Measurements from ENCODE around the gene MGMT.
A peak's percentile ranks its signal among the peaks of the same experiment; 100 is the strongest.

Gene MGMT

GRCh38 chr10:129531969-129532660 lies 65.1 kb downstream of the MGMT start:
- no peak overlapping the region for H3K4me3 ChIP-seq (ENCODE audit: low read depth, low read length)
- peak; percentile 40 for DNase-seq (ENCODE audit: low read depth)
- no peak for TF ChIP-seq CTCF (IDR thresholded peaks at IDR 0.05; ENCODE audit: low read depth, low read length, missing control alignments)
- in situ Hi-C loops (cut with HindIII; ENCODE audit: low sequenced_read_pairs): no loop called here

- DNase-seq (ENCODE audit: low read depth): no peak
- in situ Hi-C loops (cut with HindIII; ENCODE audit: low sequenced_read_pairs): no loop called here
- no peak overlapping the region for H3K4me3 ChIP-seq (ENCODE audit: low read depth, low read length)
- no peak for TF ChIP-seq CTCF (IDR thresholded peaks at IDR 0.05; ENCODE audit: low read depth, low read length, missing control alignments)
These were observed 65.8 kb downstream of the MGMT start for GRCh38 chr10:129532838-129533237.

GRCh38 chr10:129533281-129533680 lies 66.2 kb downstream of the MGMT start:
- in situ Hi-C loops (cut with HindIII; ENCODE audit: low sequenced_read_pairs): no loop called here
- DNase-seq (ENCODE audit: low read depth): no peak
- no peak overlapping the region for H3K4me3 ChIP-seq (ENCODE audit: low read depth, low read length)
- no peak for TF ChIP-seq CTCF (IDR thresholded peaks at IDR 0.05; ENCODE audit: low read depth, low read length, missing control alignments)

GRCh38 chr10:129534826-129535225 lies 67.8 kb downstream of the MGMT start:
- DNase-seq (ENCODE audit: low read depth): no peak
- in situ Hi-C loops (cut with HindIII; ENCODE audit: low sequenced_read_pairs): no loop called here
- no peak overlapping the region for H3K4me3 ChIP-seq (ENCODE audit: low read depth, low read length)
- TF ChIP-seq CTCF (IDR thresholded peaks at IDR 0.05; ENCODE audit: low read depth, low read length, missing control alignments): no peak

GRCh38 chr10:129536336-129536735 lies 69.3 kb downstream of the MGMT start:
- H3K4me3 ChIP-seq (ENCODE audit: low read depth, low read length): no peak overlapping the region
- in situ Hi-C loops (cut with HindIII; ENCODE audit: low sequenced_read_pairs): no loop called here
- TF ChIP-seq CTCF (IDR thresholded peaks at IDR 0.05; ENCODE audit: low read depth, low read length, missing control alignments): no peak
- no peak for DNase-seq (ENCODE audit: low read depth)

- in situ Hi-C loops (cut with HindIII; ENCODE audit: low sequenced_read_pairs): no loop called here
- no peak for TF ChIP-seq CTCF (IDR thresholded peaks at IDR 0.05; ENCODE audit: low read depth, low read length, missing control alignments)
- H3K4me3 ChIP-seq (ENCODE audit: low read depth, low read length): no peak overlapping the region
- no peak for DNase-seq (ENCODE audit: low read depth)
These were observed 70.1 kb downstream of the MGMT start for GRCh38 chr10:129537151-129537550.
